Colonic mucosa (tissue), 4 donors: ENCODE data around the gene MRPL21. TPM values are rescaled to one million over a fixed set of nuclear protein-coding genes. Genes with fewer than 3 reads are reported as not detected.

ENCODE experiments used
- DNase-seq: peaks from one replicate; pipeline ENCODE4 v3.0.0-alpha.2; 2020
- H3K27ac ChIP-seq: fragments of 200-600 bp; one replicate; pipeline ENCODE4 v1.8.0; 2021
- H3K27me3 ChIP-seq: fragments of 200-600 bp; one replicate; pipeline ENCODE4 v1.8.0; 2021
- H3K36me3 ChIP-seq: fragments of 200-600 bp; one replicate; pipeline ENCODE4 v1.8.0; 2021
- H3K4me1 ChIP-seq: fragments of 200-600 bp; one replicate; pipeline ENCODE4 v1.8.0; 2021; ENCODE audit warnings: mild to moderate bottlenecking
- H3K4me3 ChIP-seq: fragments of 200-600 bp; one replicate; pipeline ENCODE4 v1.8.0; 2021
- H3K9ac ChIP-seq, 2 donors: one replicate each; pipeline ENCODE4 v1.7.0; 2013; ENCODE audit warnings: control low read depth in 2 of 2, low read depth in 2 of 2, low read length in 2 of 2
- H3K9me3 ChIP-seq: fragments of 200-600 bp; one replicate; pipeline ENCODE4 v1.8.0; 2021
- intact Hi-C: fragments of 100-400 bp; cut with DNase I; formaldehyde crosslinking; loops from one replicate; pipeline ENCODE4 v1.14.1; 2022
- total RNA-seq, 2 donors: library from RNA; stranded (reverse); fragmentation: NEBNext Ultra II Directional in 1 of 2; extraction: Animal tissue kit (Norgen Biotek cat#: 25700) in 1 of 2; gene quantifications; one replicate each; pipeline ENCODE4 v1.2.1, GENCODE V29; 2021
- TF ChIP-seq, protein P1 (sequence below): fragments of 200-600 bp; IDR thresholded peaks from one replicate; pipeline ENCODE4 v1.8.0; 2022; ENCODE audit warnings: antibody characterized with exemption, mild to moderate bottlenecking
- donor health status: healthy.
- donor health status: DM: no; HTN: no; CAD: no.
- donor health status: DM: no; HTN: no; CAD: no.

MRPL21 gene
- total RNA-seq, 2 donors from 2014 or later = 59.8 to 104 TPM

DNA sequence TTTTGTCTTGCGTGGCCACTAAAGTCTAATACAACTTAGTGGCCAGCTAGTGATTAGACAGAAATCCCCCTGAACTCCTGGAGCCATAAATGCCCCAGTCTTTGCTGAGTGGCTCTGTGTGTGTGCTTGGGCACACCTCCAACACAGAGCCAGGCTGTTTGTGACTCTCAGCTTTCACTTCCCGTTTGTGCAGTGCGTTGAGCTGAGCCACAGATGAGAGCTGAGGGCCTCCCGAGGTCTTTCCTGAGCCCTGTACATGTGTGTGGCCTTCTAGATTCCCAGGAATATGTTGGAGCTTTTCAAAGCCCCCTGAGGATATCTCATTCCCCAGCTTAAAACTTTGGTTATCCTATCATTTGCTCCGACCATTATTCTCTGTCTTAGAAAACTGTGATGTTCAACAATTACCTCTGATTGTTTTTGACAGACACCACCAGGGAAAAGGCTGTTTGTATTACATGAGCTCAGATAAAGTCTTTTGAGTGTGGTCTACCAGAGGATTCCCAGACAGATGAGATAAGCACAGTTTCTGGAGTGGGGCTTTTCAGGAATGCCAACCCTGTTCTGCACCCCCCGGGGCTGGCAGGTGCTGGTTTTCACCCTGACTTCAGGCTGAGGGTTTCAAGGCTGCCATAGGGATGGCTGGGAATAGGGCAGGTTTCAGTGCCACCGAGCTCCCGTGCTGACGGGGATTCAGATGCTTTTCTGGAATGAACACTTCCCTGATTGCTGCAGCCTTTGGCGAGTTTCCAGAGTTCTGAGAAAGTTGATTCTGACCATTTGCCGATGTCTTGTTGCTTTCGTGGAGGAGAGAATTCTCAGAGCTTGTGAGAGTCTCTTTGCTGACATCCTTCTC is 23.9 kb upstream of the MRPL21 start:
- peaks cover 18% of the 10 kb centered on the region for H3K36me3 ChIP-seq
- peak overlapping the region; percentile 27 for H3K27ac ChIP-seq
- H3K9me3 ChIP-seq = no peaks in the 10 kb centered on the region
- intact Hi-C loops = no loop called here
- no peak for DNase-seq
- no peak overlapping the region for H3K9ac ChIP-seq
- no peaks in the 10 kb centered on the region for H3K27me3 ChIP-seq
- TF ChIP-seq, protein P1, sequence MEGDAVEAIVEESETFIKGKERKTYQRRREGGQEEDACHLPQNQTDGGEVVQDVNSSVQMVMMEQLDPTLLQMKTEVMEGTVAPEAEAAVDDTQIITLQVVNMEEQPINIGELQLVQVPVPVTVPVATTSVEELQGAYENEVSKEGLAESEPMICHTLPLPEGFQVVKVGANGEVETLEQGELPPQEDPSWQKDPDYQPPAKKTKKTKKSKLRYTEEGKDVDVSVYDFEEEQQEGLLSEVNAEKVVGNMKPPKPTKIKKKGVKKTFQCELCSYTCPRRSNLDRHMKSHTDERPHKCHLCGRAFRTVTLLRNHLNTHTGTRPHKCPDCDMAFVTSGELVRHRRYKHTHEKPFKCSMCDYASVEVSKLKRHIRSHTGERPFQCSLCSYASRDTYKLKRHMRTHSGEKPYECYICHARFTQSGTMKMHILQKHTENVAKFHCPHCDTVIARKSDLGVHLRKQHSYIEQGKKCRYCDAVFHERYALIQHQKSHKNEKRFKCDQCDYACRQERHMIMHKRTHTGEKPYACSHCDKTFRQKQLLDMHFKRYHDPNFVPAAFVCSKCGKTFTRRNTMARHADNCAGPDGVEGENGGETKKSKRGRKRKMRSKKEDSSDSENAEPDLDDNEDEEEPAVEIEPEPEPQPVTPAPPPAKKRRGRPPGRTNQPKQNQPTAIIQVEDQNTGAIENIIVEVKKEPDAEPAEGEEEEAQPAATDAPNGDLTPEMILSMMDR = no peak
- H3K4me1 ChIP-seq = no peaks in the 10 kb centered on the region
- no peak overlapping the region for H3K4me3 ChIP-seq

DNA sequence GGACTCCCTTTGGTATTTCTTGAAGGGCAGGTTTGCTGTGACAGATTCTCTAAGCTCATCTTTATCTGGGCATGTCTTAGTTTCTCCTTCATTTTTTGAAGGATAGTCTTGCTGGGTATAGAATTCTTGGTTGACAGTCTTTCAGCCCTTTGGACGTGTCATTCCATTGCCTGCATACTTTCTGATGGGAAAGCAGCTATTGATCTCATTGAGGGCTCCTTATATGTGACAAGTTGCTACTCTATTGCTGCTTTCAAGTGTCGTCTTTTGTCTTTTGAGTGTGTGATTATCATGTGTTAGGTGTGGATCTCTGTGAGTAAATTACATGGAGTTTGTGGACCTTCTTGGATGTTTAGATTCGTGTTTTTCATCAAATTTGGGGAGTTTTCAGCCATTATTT is 22.0 kb upstream of the MRPL21 start:
- Histone ChIP-seq H3K4me3 (no peak overlapping the region), H3K27me3 (no peaks in the 10 kb centered on the region), H3K9ac (no peak overlapping the region), H3K9me3 (no peaks in the 10 kb centered on the region), H3K4me1 (no peaks in the 10 kb centered on the region), H3K36me3 (peaks cover 23% of the 10 kb centered on the region), H3K27ac (no peak overlapping the region)
- TF ChIP-seq, protein P1 = no peak
- DNase-seq = no peak
- intact Hi-C loops = no loop called here

DNA sequence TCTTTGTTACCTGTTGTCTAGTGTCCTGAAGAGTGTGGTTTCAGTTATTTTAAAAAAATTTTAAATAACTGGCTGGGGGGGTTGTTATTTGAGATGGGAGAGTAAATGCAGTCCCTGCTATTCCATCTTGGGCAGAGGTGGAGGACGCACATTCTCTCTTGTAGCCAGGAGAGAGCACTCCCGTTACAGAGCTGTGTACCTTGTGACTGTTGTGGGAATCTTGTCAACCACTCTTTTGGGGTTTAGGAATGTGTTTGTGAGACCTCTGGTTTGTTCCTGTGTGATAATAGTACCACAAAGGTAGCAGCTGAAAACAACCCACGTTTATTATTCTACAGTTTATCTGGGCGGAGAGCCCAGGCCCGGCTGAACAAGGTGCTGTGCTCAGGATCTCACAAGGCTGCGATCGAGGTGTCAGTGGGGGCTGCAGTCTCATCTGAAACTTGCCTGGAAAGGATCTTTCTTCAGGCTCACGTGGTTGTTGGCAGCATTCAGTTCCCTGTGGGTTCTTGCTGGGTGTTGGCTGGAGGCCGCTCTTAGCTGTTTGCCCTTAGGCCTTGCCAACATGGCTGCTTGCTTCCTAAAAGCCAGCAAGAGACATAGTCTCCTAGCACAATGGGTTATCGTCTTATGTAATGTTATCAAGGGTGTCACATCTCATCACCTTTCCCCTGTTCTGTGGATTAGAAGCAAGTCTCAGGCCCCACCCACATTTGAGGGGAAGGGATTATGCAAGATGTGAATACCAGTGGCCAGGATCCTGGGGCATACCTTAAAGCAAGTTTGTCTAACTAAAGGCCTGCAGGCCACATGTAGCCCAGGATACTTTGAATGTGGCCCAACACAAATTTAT is 20.7 kb upstream of the MRPL21 start:
- Histone ChIP-seq H3K9me3 (no peaks in the 10 kb centered on the region), H3K4me1 (no peaks in the 10 kb centered on the region), H3K4me3 (no peak overlapping the region), H3K27me3 (no peaks in the 10 kb centered on the region), H3K36me3 (peaks cover 19% of the 10 kb centered on the region), H3K9ac (no peak overlapping the region), H3K27ac (no peak overlapping the region)
- intact Hi-C loops = no loop called here
- TF ChIP-seq, protein P1 = no peak
- no peak for DNase-seq

DNA sequence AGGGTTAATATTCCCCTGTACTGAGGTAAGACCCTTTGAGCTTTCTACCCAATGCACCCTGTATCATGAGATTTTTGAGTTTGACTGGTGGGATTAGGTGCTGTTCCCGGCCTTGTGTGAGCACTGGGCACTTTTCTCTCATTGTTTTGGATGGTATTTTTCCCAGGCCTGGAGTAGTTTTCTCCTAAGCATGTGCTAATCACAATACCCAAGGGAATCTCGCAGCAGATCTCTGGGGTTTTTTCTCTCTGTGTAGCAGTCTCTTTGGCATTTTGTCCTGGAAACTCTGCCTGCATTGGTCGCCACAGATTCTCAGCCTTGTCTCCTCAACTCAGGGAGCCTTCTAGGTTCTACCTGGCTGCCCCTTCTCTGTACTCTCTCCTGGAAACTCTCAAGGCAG is 20.0 kb upstream of the MRPL21 start:
- no peak overlapping the region for H3K9ac ChIP-seq
- H3K9me3 ChIP-seq = no peaks in the 10 kb centered on the region
- intact Hi-C loops = no loop called here
- H3K27me3 ChIP-seq = no peaks in the 10 kb centered on the region
- peaks cover 14% of the 10 kb centered on the region for H3K36me3 ChIP-seq
- H3K4me1 ChIP-seq = no peaks in the 10 kb centered on the region
- TF ChIP-seq, protein P1 = no peak
- H3K4me3 ChIP-seq = no peak overlapping the region
- DNase-seq = no peak
- no peak overlapping the region for H3K27ac ChIP-seq

DNA sequence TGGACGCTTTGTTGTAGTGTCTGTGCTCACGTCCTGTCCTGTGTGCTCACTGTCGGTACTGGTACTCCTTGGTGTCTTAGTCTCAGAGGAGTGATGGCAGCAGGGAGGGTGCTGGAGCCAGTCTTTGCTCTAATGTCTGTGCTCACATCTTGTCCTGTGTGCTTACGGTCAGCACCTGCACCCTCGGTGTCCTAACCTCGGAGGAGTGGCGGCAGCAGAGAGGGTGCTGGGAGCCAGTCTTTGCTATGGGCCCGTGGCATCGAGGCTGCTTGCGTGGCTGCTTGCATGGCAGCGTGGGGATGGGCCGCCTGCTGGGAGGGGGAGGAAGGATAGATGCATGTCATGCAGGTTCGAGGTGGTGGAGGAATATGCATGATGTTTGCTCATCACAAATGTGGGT is 12.8 kb upstream of the MRPL21 start:
- peaks cover 15% of the 10 kb centered on the region for H3K36me3 ChIP-seq
- H3K27me3 ChIP-seq = no peaks in the 10 kb centered on the region
- H3K4me1 ChIP-seq = no peaks in the 10 kb centered on the region
- DNase-seq = no peak
- H3K9me3 ChIP-seq = no peaks in the 10 kb centered on the region
- no peak overlapping the region for H3K9ac ChIP-seq
- no peak overlapping the region for H3K27ac ChIP-seq
- intact Hi-C loops = no loop called here
- TF ChIP-seq, protein P1 = no peak
- H3K4me3 ChIP-seq = no peak overlapping the region
